ENCODE data around the gene CGN. TPM values are rescaled to one million over a fixed set of nuclear protein-coding genes. Genes with fewer than 3 reads are reported as not detected.

The CGN gene
- total and polyA plus RNA-seq, 2 donors (not counting 3 experiments of a cell fraction or from before 2014, with no cell fraction given): 0.32 to 0.73 TPM

DNA sequence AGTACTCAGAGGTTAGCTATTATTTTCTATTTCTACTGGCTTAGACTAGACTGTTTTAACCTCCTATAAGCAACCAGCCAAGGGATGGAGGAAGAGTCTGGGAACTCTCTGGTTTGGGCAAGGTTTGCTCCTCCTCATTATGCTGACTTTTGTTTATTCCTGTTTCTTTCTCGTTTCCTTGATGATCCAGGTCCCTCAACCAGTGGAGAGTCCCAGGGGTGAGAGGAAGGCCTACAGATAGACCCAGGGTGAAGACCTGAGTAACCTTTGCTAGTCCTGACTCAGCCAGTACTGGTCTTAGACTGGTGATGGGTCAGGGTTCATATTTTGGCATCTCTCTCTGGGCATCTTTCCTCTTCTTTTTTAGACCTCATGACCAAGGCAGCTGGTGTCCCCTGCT lies 34.4 kb downstream of the CGN start:
- intact Hi-C loops (cut with micrococcal nuclease) (no loop called here), dilution Hi-C loops (cut with MboI; ENCODE audit: extremely low pct_ligation_motif_present, low sequenced_read_pairs) (no loop called here)
- H3K4me3 ChIP-seq (replicated peaks in 1 of 3; ENCODE audit: insufficient read depth in 1 of 3, low read depth in 1 of 3, low read length in 3 of 3): no peak overlapping the region
- H3K36me3 ChIP-seq (ENCODE audit: control insufficient read depth in 2 of 2, extremely low read depth in 1 of 2, insufficient read depth in 2 of 2, low read length in 2 of 2): no peaks in the 10 kb centered on the region
- TF ChIP-seq, protein P1, sequence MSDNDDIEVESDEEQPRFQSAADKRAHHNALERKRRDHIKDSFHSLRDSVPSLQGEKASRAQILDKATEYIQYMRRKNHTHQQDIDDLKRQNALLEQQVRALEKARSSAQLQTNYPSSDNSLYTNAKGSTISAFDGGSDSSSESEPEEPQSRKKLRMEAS (IDR thresholded peaks at IDR 0.05; ENCODE audit: insufficient read depth, insufficient read length): no peak
- TF ChIP-seq JUN (IDR thresholded peaks at IDR 0.05; ENCODE audit: borderline replicate concordance, insufficient read depth, insufficient read length, low read depth) (no peak), EZH2 (IDR thresholded peaks at IDR 0.05; ENCODE audit: borderline replicate concordance, low read depth, low read length, severe bottlenecking) (no peak)
- peaks cover 16% of the 10 kb centered on the region for H3K4me1 ChIP-seq (ENCODE audit: control insufficient read depth, extremely low read depth, insufficient read depth, low read length)
- no peak overlapping the region for H3K9ac ChIP-seq (replicated peaks; ENCODE audit: extremely low read depth, insufficient read depth, low read length)
- no peaks in the 10 kb centered on the region for H4K20me1 ChIP-seq (replicated peaks; ENCODE audit: control insufficient read depth, extremely low read depth, insufficient read depth, low read length)
- no peak overlapping the region for H3K4me2 ChIP-seq (ENCODE audit: insufficient read depth, low read length)
- BruUV-seq (replicated peaks): no TSS peak
- H3K9me3 ChIP-seq (replicated peaks; ENCODE audit: control insufficient read depth, insufficient read depth, low read length): no peaks in the 10 kb centered on the region
- ChIA-PET CTCF (interaction anchor here (2.0 kb wide), 1 partner anchor 10 kb away, joined by 6 read pairs; no protein-coding TSS in a partner anchor), POLR2A (no interaction called here)
- no peak for FAIRE-seq
- no peak overlapping the region for H3K27ac ChIP-seq (ENCODE audit: insufficient read depth, low read depth, low read length)
- H3K9me1 ChIP-seq (replicated peaks; ENCODE audit: control insufficient read depth, extremely low read depth, insufficient read depth, low read length): no peaks in the 10 kb centered on the region
- no peaks in the 10 kb centered on the region for H3K27me3 ChIP-seq (ENCODE audit: control insufficient read depth in 2 of 2, insufficient read depth in 2 of 2, low read length in 2 of 2)
- DNase-seq (ENCODE audit: low read depth, low spot score): no peak
- H2AFZ ChIP-seq (ENCODE audit: low read depth, low read length): no peak overlapping the region
- H3K79me2 ChIP-seq (ENCODE audit: control insufficient read depth, insufficient read depth, low read length): no peaks in the 10 kb centered on the region

DNA sequence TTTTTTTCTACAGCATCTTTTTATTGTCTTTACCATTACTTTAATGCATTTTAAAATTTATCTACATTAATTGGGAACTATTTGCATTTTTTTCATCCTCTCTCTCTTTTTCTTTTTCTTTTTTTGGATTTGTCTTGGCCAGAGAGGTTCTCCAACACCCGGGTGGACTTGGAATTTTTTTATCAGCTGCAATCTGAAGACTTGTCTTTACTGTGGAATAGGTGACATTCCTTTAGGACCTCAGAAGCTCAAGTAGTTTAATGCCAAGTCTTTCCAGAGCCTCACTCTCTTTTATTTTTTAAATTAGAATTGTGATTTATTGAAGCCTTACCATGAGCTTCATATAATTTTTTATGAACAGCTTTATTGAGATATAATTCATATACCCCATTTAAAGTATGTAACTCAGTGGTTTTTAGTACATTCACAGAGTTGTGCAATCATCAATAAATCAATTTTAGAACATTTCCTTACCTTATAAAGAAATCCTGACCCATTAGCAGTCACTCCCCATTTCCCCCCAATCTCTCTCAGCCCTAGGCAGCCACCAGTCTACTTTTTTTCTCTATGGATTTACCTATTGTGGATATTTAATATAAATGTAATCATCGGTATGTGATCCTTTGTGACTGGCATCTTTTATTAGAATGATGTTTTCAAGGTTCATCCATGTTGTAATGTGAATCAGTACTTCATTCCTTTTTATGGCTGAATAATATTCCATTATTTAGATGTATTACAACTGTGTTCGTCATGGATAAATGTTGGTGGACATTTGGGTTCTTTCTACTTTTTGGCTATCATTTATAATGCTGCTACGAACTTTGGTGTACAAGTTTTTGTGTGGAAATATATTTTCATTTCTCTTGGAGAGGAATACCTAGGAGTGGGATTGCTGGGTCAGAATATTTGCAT lies 35.1 kb downstream of the CGN start:
- intact Hi-C loops (cut with micrococcal nuclease): no loop called here
- ChIA-PET CTCF (interaction anchor here (2.0 kb wide), 1 partner anchor 11 kb away, joined by 6 read pairs; no protein-coding TSS in a partner anchor), POLR2A (no interaction called here)
- FAIRE-seq (no peak), DNase-seq (ENCODE audit: low read depth, low spot score) (no peak)
- Histone ChIP-seq H3K9ac (replicated peaks; ENCODE audit: extremely low read depth, insufficient read depth, low read length) (no peak overlapping the region), H3K79me2 (ENCODE audit: control insufficient read depth, insufficient read depth, low read length) (no peaks in the 10 kb centered on the region), H2AFZ (ENCODE audit: low read depth, low read length) (no peak overlapping the region), H3K9me3 (replicated peaks; ENCODE audit: control insufficient read depth, insufficient read depth, low read length) (no peaks in the 10 kb centered on the region), H3K27me3 (ENCODE audit: control insufficient read depth in 2 of 2, insufficient read depth in 2 of 2, low read length in 2 of 2) (no peaks in the 10 kb centered on the region), H3K27ac (ENCODE audit: insufficient read depth, low read depth, low read length) (no peak overlapping the region), H3K4me1 (ENCODE audit: control insufficient read depth, extremely low read depth, insufficient read depth, low read length) (peaks cover 11% of the 10 kb centered on the region), H3K9me1 (replicated peaks; ENCODE audit: control insufficient read depth, extremely low read depth, insufficient read depth, low read length) (no peaks in the 10 kb centered on the region), H3K4me2 (ENCODE audit: insufficient read depth, low read length) (no peak overlapping the region), H4K20me1 (replicated peaks; ENCODE audit: control insufficient read depth, extremely low read depth, insufficient read depth, low read length) (no peaks in the 10 kb centered on the region), H3K36me3 (ENCODE audit: control insufficient read depth in 2 of 2, extremely low read depth in 1 of 2, insufficient read depth in 2 of 2, low read length in 2 of 2) (no peaks in the 10 kb centered on the region), H3K4me3 (replicated peaks in 1 of 3; ENCODE audit: insufficient read depth in 1 of 3, low read depth in 1 of 3, low read length in 3 of 3) (no peak overlapping the region)
- dilution Hi-C loops (cut with MboI; ENCODE audit: extremely low pct_ligation_motif_present, low sequenced_read_pairs): no loop called here
- TF ChIP-seq, protein P1 (IDR thresholded peaks at IDR 0.05; ENCODE audit: insufficient read depth, insufficient read length): no peak
- no TSS peak for BruUV-seq (replicated peaks)
